Fibroblast of lung (primary cell): ENCODE measurements around the gene RAB25. TPM values are rescaled to one million over a fixed set of nuclear protein-coding genes. Genes with fewer than 3 reads are reported as not detected.
A peak's percentile ranks its signal among the peaks of the same experiment; 100 is the strongest.

ENCODE experiments used
- DNase-seq, 2 donors: peaks; one replicate each; pipeline versions ENCODE4 v3.0.0 to v3.0.0-alpha.2; 2010; ENCODE audit warnings: low read depth in 2 of 2
- H2AFZ ChIP-seq: 2 replicates; pipeline ENCODE4 v1.5.1; 2012; ENCODE audit warnings: low read length, control low read depth, inconsistent platforms
- H3K27ac ChIP-seq: 2 replicates; pipeline ENCODE4 v1.5.1; 2011; ENCODE audit warnings: low read length, control low read depth; ENCODE audit not compliant: insufficient read depth
- H3K27me3 ChIP-seq: 2 replicates; pipeline ENCODE4 v1.5.1; 2011; ENCODE audit warnings: mild to moderate bottlenecking, low read length; ENCODE audit not compliant: control insufficient read depth, insufficient read depth
- H3K36me3 ChIP-seq: 2 replicates; pipeline ENCODE4 v1.5.1; 2011; ENCODE audit warnings: low read length; ENCODE audit not compliant: control insufficient read depth, insufficient read depth
- H3K4me1 ChIP-seq: 2 replicates; pipeline ENCODE4 v1.5.1; 2011; ENCODE audit warnings: low read length; ENCODE audit not compliant: control insufficient read depth, insufficient read depth; ENCODE audit errors: extremely low read depth
- H3K4me2 ChIP-seq: 2 replicates; pipeline ENCODE4 v1.5.1; 2011; ENCODE audit warnings: low read length, control low read depth; ENCODE audit not compliant: insufficient read depth; ENCODE audit errors: extremely low read depth
- H3K4me3 ChIP-seq, 4 experiments: fragments of 200-600 bp in 1 of 4; sonication (generic) in 1 of 4; replicated peaks in 1 of 4; 2 replicates each; pipeline ENCODE4 v1.5.1; 2011 to 2016; ENCODE audit warnings: low read length in 4 of 4, low read depth in 3 of 4, mild to moderate bottlenecking in 3 of 4, control low read depth in 2 of 4, inconsistent platforms in 1 of 4, mixed read lengths in 1 of 4; ENCODE audit not compliant: insufficient read depth in 1 of 4; ENCODE audit errors: control extremely low read depth in 1 of 4
- H3K79me2 ChIP-seq: 2 replicates; pipeline ENCODE4 v1.5.1; 2012; ENCODE audit warnings: mild to moderate bottlenecking, low read length, inconsistent platforms; ENCODE audit not compliant: control insufficient read depth, insufficient read depth
- H3K9ac ChIP-seq: 2 replicates; pipeline ENCODE4 v1.5.1; 2011; ENCODE audit warnings: mild to moderate bottlenecking, low read length, control low read depth; ENCODE audit not compliant: insufficient read depth
- H3K9me3 ChIP-seq: 2 replicates; pipeline ENCODE4 v1.5.1; 2012; ENCODE audit warnings: low read depth, low read length; ENCODE audit not compliant: control insufficient read depth, insufficient read depth
- H4K20me1 ChIP-seq: 2 replicates; pipeline ENCODE4 v1.5.1; 2011; ENCODE audit warnings: low read length; ENCODE audit not compliant: control insufficient read depth, insufficient read depth; ENCODE audit errors: extremely low read depth
- CTCF ChIP-seq, 2 donors: IDR thresholded peaks in 1 of 2; conservative IDR thresholded peaks in 1 of 2; 1 replicate in 1 of 2; 2 replicates in 1 of 2; pipeline ENCODE4 v1.5.1; 2011 to 2012; ENCODE audit warnings: low read length in 2 of 2, control low read depth in 1 of 2, inconsistent platforms in 1 of 2, low read depth in 1 of 2, mild to moderate bottlenecking in 1 of 2
- EZH2 ChIP-seq: IDR thresholded peaks from 2 replicates; pipeline ENCODE4 v1.5.1; 2012; ENCODE audit warnings: low read length, control low read depth, mild to moderate bottlenecking; ENCODE audit errors: missing control alignments
- polyA plus RNA-seq, 2 donors: library from polyadenylated mRNA; depleted of rRNA in 1 of 2; stranded (reverse) in 1 of 2; unstranded in 1 of 2; fragments of >200 nt; gene quantifications; 2 replicates each; pipeline ENCODE4 v1.2.1, GENCODE V29; 2011 to 2012; ENCODE audit warnings: missing spikeins in 1 of 2
- total RNA-seq: library from RNA; depleted of rRNA; stranded (reverse); fragments of >200 nt; gene quantifications from 2 replicates; pipeline ENCODE4 v1.2.1, GENCODE V29; 2014

Gene RAB25
- total and polyA plus RNA-seq, 2 donors (not counting 1 experiment from before 2014, with no cell fraction given), result not detected

- no peak overlapping the region for H3K4me2 ChIP-seq
- H3K4me1 ChIP-seq, result peaks cover 3% of the 10 kb centered on the region
- no peak overlapping the region for H3K9ac ChIP-seq
- TF ChIP-seq CTCF (conservative IDR thresholded peaks at IDR 0.05 in 1 of 2, IDR thresholded peaks at IDR 0.05 in 1 of 2; ENCODE audit: low read depth in 1 of 2, low read length in 2 of 2) (no peak), EZH2 (no peak)
- no peaks in the 10 kb centered on the region for H4K20me1 ChIP-seq
- no peak for DNase-seq
- H2AFZ ChIP-seq, result no peak overlapping the region
- peaks cover 12% of the 10 kb centered on the region for H3K79me2 ChIP-seq
- peaks cover 7% of the 10 kb centered on the region for H3K36me3 ChIP-seq
- H3K9me3 ChIP-seq, result no peaks in the 10 kb centered on the region
- H3K27me3 ChIP-seq, result no peaks in the 10 kb centered on the region
- H3K27ac ChIP-seq, result no peak overlapping the region
- no peak overlapping the region for H3K4me3 ChIP-seq
These were observed 10.6 kb upstream of the RAB25 start for GRCh38 chr1:156050376-156050775.

DNA sequence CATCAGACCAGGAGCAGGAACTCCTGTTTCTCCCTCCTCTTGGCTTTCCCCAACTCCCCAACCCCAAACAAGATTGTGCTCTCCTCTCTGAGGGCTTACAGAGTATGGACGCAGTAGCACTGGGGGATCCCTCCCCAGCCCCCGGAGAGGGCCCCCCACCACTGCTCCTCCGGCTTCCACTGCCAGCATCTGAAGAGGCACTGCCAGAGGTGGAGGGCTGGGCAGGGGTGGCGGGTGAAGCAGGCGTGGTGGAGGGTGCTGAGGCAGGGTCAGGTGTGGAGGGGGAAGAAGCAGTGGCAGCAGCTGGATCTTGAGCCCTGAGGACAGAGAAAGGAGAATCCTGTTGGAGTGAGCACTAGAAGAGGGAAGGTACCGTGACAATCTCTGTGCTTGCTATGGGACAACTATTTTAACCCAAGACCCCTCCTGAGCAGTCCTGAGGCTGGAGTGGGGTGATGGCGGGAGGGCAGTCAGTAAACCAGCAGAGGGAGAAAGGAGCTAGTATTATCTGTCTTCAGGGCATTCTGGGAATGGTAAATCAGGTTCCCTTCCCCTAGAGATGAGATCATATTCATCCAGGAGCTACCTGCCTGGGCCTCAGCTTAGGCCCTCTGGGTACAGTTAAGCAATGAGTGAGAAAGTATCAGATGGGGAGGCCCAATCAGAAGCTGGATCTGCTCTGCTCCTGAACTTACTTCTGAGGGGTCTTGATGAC, 9.8 kb upstream of the RAB25 start:
- H3K27ac ChIP-seq, result no peak overlapping the region
- TF ChIP-seq CTCF (conservative IDR thresholded peaks at IDR 0.05 in 1 of 2, IDR thresholded peaks at IDR 0.05 in 1 of 2; ENCODE audit: low read depth in 1 of 2, low read length in 2 of 2) (no peak), EZH2 (no peak)
- no peaks in the 10 kb centered on the region for H4K20me1 ChIP-seq
- peaks cover 7% of the 10 kb centered on the region for H3K4me1 ChIP-seq
- no peaks in the 10 kb centered on the region for H3K9me3 ChIP-seq
- H3K9ac ChIP-seq, result no peak overlapping the region
- peaks cover 14% of the 10 kb centered on the region for H3K79me2 ChIP-seq
- no peak overlapping the region for H3K4me3 ChIP-seq
- H3K4me2 ChIP-seq, result no peak overlapping the region
- H2AFZ ChIP-seq, result no peak overlapping the region
- H3K27me3 ChIP-seq, result no peaks in the 10 kb centered on the region
- H3K36me3 ChIP-seq, result peaks cover 7% of the 10 kb centered on the region
- DNase-seq, result no peak

DNA sequence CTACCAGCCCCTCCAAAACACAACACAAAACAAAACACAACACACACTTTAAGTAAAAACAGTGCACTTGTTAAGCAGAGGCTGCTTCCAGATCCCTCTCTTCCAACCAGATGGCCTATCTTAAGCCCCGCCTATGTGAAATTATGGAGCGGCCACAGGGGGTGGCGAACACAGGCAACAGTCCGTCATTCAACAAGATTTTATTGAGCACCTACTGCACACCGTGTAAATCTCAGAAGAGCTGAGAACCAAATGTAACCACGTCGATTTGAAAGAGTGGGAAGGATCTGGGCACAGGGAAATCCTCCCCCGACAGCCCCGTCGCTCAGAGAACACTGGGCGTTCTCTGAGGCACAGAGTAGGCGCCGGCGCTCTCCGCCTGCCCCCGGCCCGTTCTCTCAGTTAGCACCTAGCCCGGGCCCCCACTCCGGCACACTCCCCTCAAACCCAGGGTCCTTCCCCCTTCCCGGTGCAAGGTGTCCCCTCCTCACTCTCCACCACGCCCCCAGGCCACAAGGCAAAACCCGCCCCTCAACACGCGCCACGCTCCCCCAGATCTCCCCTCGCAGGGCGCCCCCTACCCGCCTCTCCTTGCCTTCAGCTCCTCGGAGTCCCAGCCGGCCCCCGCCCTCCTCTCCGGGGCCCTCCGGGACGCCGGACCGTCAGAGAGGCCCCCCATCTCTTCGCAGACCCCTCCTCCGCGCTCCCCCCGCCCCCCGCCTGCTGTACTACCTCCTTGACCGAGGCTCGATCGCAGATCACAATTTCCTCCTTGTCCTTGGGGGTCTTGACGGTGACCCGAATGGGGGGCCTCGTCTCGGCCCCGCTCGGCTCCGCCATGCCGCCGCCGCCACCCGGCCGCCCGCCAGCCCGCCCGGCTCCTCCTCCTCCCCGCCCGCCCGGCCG, 7.8 kb upstream of the RAB25 start:
- TF ChIP-seq EZH2 (no peak), CTCF (conservative IDR thresholded peaks at IDR 0.05 in 1 of 2, IDR thresholded peaks at IDR 0.05 in 1 of 2; ENCODE audit: low read depth in 1 of 2, low read length in 2 of 2) (peak in 1 of 2 donors; percentile 27)
- Histone ChIP-seq H3K9me3 (no peaks in the 10 kb centered on the region), H3K4me1 (peaks cover 7% of the 10 kb centered on the region), H3K79me2 (peaks cover 14% of the 10 kb centered on the region), H4K20me1 (no peaks in the 10 kb centered on the region), H2AFZ (peak overlapping the region; percentile 49), H3K4me3 (peak overlapping the region; percentile 68 to 84 (median 74)), H3K27ac (no peak overlapping the region), H3K4me2 (peak overlapping the region; percentile 47), H3K27me3 (no peaks in the 10 kb centered on the region), H3K9ac (peak overlapping the region; percentile 48), H3K36me3 (peaks cover 5% of the 10 kb centered on the region)
- DNase-seq, result peak; percentile 68 to 72
